ENCODE results near the gene ADAM12.
"Not testable (repeated sequence)": the region's sequence is repeated elsewhere in the genome, so short reads cannot be mapped to it uniquely, and the experiment has no call there.

The ADAM12 gene

DNA sequence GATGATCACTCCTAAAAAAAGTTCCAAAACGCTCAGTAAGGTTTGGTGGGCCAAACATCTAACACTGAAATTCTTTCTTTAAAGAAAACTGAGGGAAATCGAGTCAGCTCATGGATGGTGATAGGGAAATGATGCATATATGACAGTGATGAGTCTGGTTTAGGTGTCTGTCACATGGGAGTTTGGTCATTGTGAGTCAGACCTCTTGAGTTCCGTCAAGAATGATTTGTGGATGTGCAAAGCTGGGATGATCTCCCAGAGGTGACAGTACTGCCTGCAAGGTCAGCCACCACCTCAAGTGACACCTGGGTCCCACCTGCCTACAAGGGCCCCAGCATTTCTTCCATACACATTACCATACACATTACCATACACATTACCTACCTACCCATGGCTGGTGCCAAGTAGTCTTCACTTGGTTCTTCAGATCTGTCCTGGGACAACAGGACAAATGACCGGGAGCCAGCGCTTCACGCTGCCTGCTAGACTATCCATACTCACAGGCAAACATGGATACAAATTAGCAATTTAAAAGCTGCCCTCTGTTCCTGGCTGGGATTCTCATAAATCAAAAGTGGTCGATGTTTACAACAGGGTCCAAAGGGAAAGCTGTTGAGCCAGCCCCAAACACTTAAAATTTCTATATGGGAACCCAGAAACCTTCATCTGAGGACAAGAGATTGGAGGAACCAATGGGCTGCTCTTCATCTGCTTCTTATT lies 128.4 kb downstream of the ADAM12 start:
- no peak for DNase-seq

- no peak for DNase-seq
Measured at GRCh38 chr10:126256864-126257263, 131.4 kb downstream of the ADAM12 start.

- no peak for DNase-seq
Measured at GRCh38 chr10:126255313-126255712, 133.0 kb downstream of the ADAM12 start.

GRCh38 chr10:126253611-126253998 lies 134.7 kb downstream of the ADAM12 start:
- DNase-seq, result no peak

DNA sequence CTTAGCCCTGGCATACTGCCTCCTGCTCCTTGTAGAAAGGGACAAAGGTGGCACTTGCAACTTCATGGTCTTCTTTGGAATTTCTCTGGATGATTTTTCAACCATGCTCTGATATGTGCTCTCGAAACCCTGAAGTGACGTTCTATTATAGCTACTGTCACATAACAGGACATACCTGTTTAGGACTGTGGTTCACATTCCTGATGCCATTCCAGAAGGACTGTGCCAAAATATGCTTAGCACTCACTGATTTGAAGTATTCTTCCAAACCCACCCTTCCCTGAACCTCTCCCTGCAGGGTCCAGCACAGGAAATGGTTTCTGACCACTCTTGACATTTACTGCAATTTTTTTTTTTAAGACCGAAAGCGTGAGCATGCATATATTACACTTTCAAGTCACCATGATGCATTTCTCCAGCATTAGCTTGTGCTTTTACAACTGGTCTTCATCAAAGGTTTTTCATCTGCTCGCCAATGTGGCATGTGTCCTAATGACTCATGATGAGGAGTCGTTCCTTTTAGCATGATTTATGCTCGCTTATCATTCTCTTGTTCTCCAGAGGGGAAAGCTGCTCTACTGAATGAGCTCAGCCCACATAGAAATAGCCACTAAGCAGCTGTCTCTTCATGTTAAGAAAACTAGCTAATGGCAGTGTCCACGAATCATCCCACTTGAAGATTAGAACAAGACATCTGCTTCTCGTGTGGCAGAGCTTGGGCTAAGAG lies 135.2 kb downstream of the ADAM12 start:
- DNase-seq, result no peak

DNA sequence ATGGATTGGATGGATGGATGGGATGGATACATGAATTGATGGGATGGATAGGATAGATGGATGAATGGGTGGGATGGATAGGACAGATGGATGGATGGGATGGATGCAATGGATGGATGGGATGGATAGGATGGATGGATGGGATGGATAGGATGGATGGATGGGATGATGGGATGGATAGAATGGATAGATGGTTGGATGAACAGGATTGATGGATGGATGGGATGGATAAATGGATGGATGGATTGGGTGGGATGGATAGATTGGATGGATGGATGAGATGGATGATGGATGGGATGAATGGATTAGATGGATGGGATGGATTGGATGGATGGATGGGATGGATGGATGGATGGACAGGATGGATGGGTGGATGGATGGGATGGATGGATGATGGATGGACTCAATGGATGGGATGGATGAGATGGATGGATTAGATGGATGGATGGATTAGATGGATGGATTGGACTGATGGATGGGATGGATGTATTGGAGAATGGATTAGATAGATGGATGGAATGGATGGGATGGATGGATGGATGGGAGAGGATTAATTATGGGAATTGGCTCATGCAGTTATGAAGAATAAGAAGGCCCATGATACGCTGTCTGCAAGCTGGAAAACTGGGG lies 136.4 kb downstream of the ADAM12 start:
- DNase-seq, result no peak

DNA sequence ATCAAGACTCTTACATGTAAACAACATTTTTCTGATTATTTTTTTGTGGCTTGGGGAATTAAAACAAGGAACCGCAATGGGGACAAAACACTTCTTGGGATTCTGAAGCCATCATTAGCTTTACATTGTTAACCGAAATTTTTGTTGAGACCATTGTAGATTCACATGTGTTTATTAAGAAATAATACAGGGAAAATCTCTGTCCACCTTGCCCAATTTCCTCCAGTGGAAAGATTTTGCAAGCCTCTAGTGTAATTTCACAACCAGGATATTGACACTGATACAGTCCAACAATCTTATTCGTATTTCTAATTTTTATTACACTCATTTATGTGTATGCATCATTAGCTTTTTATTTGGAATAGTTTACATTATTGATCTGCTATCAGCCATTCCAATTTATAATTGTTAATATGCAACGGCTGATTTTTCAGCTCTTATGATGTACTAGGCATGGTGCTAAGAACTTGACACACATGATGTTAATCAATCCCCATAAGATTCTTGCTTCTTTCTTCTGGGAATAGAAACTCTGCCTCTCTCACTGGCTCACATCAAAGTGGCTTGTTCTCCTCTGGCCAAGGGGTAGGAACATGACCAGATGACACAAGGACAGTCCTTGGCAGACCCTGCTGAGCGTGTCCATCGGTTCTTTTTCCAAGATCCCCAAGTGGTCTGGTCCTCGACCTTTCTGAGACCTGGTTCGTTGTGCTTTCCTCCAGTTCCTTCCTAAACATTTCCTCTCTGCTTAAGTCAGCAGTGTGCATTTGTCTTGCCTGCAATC lies 137.6 kb downstream of the ADAM12 start:
- no peak for DNase-seq

- DNase-seq, result no peak
Measured at GRCh38 chr10:126250045-126250444, 138.2 kb downstream of the ADAM12 start.

GRCh38 chr10:126247446-126247975 lies 140.8 kb downstream of the ADAM12 start:
- DNase-seq, result no peak

- not testable (repeated sequence) for DNase-seq
Measured at GRCh38 chr10:126246396-126246795, 141.9 kb downstream of the ADAM12 start.

DNA sequence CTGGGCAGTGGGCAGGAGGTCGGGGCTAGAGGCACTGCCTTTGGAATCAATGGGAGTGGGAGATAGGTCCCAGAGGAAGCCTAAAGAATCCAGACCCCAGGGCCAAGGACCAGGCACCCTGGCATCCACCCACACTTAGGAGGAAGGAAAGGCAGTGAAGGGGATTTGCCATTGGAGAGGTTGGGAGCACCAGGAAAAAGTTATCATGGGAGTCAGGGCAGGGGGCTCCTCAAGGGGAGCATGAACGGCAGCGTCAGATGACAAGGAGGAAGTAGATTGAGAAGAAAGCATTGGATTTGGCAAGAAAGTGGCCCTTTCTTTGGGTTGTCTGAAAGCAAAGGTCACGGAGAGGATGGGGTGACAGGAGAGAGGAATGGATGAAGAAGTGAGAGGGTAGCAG lies 142.8 kb downstream of the ADAM12 start:
- no peak for DNase-seq

GRCh38 chr10:126243971-126244370 lies 144.3 kb downstream of the ADAM12 start:
- no peak for DNase-seq

DNA sequence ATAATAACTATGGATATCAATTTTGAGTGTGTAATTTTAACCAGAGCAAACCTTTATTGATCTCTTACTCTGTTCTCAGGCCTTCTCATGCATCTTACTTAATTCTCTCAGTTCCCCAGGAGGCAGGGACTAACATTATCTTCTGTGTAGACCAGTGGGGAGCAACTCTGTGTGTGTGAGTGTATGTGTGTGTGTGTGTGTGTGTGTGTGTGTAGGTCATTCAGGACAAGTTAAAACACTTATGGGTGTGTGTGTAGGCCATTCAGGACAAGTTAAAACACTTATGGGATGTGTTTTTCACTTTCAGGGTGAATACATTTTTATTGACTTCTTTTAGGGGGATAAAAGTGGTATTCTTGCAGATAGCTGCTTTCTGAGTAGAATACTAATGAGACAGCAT lies 145.0 kb downstream of the ADAM12 start:
- DNase-seq, result no peak

GRCh38 chr10:126242397-126243260 lies 145.6 kb downstream of the ADAM12 start:
- DNase-seq, result no peak

DNA sequence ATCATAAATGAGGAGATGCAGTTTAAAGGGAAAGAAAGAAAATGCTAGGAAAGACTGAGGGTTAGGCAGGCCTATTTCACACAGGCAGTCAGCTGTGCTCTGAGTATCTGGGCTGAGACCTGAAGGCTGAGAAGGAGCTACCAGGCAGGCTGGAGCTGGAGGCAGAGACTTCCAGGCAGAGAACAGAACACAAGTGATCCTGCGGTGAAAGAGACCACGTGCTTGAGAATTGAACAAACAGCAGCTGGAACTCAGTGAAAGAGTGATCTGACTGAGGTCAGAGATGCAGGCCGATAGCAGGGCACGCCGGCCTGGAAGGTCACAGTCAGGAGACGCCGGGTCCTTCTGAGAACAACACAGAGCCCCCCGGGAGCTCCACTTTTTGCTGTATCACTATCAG lies 147.8 kb downstream of the ADAM12 start:
- no peak for DNase-seq

GRCh38 chr10:126239844-126240243 lies 148.4 kb downstream of the ADAM12 start:
- DNase-seq, result no peak

DNA sequence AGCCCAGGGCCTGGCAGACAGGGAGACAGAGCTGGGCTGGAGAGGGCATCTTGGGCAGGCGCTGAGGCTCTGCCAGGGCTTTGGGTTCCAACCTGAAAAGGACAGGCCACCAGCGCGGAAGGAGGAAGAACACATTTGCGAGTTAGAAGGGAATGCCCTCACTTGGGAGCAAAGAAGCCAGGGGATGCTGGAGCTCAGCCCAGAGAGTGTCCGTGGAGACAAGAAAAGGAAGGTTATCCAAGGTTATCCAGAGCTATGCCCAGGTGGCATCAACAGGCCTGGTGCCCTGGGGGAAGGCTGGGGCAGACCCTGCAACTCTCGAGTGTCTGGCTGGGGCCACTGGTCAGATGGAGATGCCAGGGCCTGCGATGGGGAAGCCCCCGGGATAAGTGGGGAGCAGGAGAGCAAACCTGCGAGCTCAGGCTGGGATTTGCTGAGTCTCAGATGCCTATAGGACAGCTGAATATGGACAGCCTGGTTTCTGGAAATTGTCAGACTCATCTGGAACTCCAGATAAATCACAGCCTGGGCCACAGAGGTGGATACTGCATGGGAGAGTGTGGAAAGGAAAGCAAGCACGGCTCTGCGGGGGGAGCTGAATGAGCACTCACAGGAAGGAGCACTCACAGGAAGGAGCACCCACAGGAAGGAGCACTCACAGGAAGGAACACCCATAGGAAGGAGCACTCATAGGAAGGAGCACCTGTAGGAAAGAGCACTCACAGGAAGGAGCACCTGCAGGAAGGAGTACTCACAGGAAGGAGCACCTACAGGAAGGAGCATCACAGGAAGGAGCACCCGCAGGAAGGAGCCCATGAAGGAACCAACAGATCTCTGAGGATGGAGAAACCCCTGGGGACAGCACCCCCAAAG lies 152.1 kb downstream of the ADAM12 start:
- DNase-seq, result no peak

- no peak for DNase-seq
Measured at GRCh38 chr10:126235091-126235978, 152.9 kb downstream of the ADAM12 start.

GRCh38 chr10:126234630-126235029 lies 153.6 kb downstream of the ADAM12 start:
- no peak for DNase-seq
